Subcutaneous adipose tissue (tissue), 4 donors: ENCODE measurements around the gene APOH. TPM values are rescaled to one million over a fixed set of nuclear protein-coding genes. Genes with fewer than 3 reads are reported as not detected.

ENCODE experiments used
- total RNA-seq, 4 donors: library from RNA; depleted of rRNA; stranded (reverse); fragments of >200 nt; gene quantifications; one replicate each; pipeline ENCODE4 v1.1.0, GENCODE V29; 2016
- TF ChIP-seq, protein P1 (sequence below): fragments of 450-650 bp; IDR thresholded peaks from one replicate; pipeline ENCODE4 v1.5.1; 2016; ENCODE audit warnings: low read depth, mild to moderate bottlenecking, control low read depth, antibody characterized with exemption, moderate library complexity

The APOH gene
- total RNA-seq, 4 donors from 2014 or later, result not detected

DNA sequence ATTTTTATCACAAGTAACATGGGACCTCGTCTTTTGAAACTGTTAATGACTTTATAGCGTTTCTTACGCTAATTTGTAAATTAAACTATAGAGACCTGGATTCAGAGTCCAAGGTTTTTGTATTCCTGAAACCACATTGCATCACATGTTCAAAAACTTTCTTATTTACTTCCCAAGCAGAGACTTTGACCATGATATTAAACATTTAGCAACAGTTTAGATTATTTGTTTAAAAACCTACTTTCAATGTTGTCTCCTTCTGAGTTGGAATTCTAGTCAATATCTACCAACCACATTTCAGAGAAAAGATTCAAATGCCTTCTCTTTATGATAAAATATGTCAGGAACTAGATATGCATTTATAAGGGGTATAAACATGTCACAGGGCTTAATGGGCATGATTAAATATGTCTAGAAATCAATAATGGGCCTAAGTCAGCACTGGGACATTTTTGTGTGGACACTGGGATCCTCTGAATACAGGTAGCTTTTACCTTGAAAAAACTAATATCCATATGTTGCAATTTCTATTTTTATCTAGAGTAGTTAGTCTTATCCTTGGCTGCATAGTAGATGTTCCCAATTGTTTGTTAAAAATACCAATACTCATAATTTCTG lies 6.3 kb upstream of the APOH start:
- TF ChIP-seq, protein P1, sequence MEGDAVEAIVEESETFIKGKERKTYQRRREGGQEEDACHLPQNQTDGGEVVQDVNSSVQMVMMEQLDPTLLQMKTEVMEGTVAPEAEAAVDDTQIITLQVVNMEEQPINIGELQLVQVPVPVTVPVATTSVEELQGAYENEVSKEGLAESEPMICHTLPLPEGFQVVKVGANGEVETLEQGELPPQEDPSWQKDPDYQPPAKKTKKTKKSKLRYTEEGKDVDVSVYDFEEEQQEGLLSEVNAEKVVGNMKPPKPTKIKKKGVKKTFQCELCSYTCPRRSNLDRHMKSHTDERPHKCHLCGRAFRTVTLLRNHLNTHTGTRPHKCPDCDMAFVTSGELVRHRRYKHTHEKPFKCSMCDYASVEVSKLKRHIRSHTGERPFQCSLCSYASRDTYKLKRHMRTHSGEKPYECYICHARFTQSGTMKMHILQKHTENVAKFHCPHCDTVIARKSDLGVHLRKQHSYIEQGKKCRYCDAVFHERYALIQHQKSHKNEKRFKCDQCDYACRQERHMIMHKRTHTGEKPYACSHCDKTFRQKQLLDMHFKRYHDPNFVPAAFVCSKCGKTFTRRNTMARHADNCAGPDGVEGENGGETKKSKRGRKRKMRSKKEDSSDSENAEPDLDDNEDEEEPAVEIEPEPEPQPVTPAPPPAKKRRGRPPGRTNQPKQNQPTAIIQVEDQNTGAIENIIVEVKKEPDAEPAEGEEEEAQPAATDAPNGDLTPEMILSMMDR, result no peak

DNA sequence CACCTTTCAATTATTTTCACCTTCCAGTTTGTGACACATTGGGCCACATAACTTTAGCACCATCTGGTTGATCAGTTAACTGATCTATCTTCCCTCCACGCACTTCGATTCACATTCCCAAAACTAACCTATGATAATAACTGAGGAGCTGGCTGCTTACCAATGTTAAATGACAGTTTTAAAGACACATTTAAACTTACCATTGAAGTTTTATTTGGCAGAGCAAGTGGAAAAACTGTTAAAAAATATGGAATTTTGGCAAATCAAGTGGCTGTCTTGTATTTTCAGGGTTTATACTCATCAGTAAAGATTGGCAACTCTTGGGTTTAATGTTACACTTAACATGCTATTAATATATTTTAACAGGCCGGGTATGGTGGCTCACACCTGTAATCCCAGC lies 5.4 kb upstream of the APOH start:
- TF ChIP-seq, protein P1, result no peak

DNA sequence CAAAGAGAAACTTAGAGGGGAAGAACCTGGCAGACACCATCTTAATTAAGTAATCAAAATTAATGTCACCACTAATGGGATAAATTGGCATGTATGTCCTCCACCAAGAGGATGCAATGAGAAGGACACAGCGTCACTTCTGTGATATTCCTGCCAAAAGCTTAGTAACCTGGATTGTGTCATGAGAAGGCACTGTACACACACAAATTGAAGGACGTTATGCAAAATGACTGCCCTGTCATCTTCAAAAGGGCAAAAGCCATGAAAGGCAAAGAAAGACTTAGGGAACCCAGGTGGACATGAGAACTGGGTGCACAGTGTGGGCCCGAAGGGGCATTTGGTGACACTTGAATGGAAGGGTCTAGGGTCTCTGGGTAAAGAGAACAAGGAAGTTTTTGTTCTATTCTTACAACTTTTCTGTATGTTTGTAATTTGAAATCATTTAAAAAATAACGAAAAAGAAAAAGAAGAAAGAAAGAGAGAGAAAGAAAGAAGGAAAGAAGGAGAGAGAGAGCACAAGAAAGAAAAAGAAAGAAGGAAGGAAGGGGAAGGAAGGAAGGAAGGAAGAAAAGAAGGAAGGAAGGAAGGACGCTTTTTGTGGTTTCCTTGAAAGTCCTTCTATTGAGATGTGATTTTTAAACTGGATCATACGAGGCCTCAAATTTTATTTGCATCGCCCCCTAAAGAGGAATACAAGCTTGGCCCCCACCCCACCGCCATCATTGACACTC lies 4.0 kb upstream of the APOH start:
- TF ChIP-seq, protein P1, result no peak

DNA sequence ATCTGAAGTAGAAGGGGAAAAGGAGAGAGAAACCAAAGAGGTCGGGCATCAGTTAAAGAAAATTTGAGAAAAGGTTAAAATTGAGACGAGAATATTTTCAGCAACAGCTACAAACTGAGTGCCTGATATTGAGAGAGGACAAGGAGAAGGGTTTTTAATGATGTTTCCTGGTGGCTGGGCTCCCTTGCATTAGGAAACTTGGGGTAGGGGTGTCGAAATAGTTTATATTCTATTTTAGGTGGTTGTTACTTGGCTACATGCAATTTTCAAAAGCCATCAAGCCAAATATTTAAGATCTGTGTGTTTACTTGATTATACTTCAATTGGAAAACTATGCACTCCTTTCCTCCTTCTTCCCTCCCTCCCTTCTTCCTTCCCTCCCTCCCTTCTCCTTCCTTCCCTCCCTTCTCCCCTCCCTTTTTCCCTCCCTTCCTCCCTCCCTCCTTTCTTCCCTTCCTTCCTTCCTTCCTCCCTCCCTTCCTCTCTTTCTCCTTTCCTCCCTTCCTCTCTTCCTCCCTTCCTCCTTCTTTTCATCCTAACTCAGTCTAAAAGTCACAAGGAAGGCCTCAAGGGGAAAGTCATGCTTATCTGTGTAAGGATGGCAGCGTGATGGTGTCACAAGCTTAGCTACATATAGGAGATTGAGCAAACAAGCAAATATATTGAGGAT lies 1.8 kb upstream of the APOH start:
- TF ChIP-seq, protein P1, result no peak

DNA sequence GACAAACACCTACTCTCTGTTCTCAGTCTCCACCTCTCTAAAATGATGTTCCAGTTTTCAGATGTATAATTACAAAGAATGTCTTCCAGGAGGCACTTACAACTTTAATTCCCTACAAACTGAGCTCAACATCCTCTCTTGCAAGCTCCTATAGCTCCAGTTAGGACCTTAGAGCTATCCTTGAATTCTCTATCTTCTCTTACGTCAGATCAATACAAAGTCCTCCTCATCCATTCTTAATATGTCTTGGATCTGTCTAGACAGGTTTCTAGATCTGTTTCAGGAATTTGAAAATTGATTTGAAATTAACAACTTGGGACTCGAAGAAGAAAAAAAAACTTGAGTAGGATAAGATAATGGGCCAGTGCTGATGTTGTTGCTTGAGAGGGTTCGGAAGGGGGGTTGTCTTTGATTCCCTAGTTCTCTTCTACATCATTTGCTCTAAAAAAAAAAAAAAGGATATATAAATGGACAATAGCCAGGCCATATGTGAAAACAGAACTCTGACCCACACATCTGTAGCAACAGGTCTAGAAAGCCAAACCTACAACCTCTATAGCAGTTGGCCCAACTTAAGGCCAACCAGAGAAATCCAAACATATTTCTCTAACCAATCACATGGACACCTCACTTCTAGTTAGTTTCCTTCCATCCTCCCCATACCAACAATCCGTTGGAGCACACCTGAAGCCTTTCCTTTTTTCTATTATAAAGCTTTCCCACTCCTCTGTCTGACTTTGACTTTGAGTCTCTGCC lies 746 bp upstream of the APOH start:
- TF ChIP-seq, protein P1, result no peak

DNA sequence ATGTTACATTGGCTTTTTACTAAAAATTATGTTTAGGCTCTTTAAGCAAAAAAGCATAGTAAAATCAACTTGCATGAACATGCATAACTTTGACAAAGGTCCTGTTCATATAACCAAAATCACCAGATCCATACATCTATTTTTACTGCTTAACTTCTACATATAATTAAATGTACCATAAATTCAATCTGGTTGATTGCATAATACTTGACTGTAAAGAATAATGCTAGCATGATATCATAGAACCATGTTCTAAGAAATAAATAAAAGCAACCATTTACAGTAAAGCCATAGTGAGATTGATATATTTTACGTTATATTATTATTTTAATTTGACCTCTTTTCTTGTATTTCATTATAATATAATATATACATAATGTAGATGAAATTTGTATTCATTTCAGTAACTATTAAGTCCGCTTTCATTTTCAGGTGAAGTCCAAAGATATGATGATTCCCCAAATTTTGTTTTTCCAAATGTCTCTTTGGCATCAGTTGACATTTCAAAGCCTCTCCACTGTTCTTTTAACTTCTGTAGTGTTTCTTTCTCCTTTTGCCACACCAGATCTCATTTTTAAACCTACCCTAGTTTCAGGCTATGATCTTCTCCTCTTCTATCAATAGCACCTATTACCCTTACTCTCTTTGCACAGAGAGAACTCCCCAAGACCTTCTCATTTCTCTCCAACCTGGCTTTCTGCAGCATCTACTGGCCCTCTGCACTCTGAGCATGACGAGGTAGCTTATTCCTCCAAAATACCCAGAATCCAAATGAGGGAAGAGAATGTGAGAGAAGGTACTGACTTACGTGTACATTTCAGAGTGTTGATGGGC lies 1.8 kb downstream of the APOH start:
- TF ChIP-seq, protein P1, result no peak
